ENCODE measurements around the gene C10orf120.

DNA sequence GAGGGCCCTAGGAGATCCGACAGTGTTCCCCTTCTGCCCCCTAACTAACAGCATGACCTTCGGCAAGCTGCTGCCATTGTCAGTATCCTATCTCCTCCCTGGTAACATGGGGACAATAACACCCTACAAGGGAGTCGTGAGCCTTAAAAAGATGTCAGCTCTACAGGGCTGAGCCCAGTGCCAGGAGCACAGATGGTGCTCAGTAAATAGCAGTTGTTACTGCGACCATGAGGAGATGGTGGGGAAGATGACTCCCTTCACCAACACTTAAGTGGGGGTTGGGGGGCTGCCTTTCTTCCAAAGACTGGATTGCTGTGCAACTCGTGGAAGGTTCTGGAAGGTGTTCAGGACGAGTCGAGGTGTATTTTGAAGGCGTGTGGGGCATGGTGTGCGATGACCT lies 29.5 kb upstream of the C10orf120 start:
- TF ChIP-seq CTCF (IDR thresholded peaks at IDR 0.05): no peak
- TF ChIP-seq POLR2A (IDR thresholded peaks at IDR 0.05): no peak

All from suprapubic skin (tissue), 3 donors.